NCI-H526 (cell line): ENCODE results near the gene TKTL1.

ENCODE experiments used
- DNase-seq, 2 experiments: peaks; one replicate each; lab custom pipeline; 2025; lab: John Stamatoyannopoulos, UW

The TKTL1 gene

DNA sequence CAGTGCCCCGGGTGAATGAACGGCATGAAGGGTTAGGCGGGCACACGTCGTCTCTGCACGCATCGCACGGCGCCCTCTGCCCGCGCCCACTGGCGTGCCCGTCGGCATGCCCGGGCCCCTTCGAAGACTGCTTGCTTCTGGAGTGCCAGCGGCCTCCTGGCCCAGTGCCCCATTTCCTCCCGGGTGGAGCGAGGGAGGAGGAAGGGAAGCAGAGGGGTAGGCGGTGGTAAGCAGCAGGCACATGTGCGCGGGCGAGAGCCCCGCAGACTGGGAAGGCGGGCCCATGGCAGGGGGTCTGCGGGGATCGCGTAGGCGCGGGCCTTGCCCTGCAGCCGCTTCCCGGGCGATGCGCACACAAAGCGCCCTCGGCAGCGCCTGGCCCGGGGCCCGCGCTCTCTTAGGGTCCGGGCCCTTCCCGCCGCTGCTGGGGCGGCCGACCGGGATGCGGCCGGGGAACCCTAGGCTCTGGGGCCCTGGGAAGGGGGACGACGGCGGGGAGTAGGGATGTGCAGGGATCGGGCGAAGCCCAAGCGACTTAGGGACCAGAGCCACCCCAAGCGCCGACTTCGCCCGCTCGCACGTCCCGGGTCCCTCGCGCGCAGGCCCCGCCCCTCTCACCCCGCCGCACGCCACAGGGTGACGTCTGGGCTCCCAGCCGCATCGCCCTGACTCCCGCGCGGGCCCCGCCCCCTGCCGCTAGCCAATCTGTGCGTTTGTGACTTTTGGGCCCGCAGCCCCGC is 82.6 kb downstream of the TKTL1 start:
- peak in 1 of 2 experiments; percentile 88 for DNase-seq

DNA sequence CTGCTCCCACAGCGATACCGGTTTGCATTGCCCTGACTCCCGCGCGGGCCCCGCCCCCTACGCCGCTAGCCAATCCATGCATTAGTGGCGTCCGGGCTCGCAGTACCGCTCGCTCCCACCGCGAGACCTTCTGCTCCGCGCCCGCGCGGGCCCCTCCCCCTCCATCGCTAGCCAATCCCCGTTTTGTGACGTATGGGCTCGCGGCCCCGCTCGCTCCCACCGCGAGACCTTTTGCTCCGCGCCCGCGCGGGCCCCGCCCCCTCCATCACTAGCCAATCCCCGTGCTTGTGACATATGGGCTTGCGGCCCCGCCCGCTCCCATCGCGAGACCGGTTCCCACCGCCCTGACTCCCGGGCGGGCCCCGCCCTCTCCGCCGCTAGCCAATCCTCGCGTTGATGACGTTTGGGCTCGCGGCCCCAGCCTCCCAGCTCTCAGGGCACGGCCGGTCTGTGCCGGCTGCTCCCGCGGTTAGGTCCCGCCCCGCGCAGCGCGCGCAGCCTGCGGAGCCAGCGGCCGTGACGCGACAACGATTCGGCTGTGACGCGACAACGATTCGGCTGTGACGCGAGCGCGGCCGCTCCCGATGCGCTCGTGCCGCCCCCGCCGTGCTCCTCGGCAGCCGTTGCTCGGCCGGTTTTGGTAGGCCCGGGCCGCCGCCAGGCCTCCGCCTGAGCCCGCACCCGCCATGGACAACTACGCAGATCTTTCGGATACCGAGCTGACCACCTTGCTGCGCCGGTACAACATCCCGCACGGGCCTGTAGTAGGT is 83.4 kb downstream of the TKTL1 start, which contains the start of gene EMD:
EMD (plus strand) TSS at position 497 of the 770 bp plus-strand sequence; CDS start at position 687, 190 bp downstream.
- DNase-seq, result peak; percentile 100

DNA sequence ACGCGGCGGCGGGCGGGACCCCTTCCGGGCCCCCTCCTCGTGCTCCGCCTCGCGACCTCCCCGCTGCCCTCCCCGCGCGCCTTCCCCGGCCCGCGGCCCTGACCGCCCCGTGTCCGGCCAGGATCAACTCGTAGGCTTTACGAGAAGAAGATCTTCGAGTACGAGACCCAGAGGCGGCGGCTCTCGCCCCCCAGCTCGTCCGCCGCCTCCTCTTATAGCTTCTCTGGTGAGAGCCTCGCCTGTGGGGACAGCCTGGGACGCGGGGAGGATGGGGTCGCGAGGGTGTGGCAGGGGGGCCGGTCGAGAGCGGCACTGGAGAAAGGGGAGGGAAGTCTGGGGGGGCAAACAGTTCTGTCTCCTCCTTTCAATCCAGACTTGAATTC is 84.0 kb downstream of the TKTL1 start:
- DNase-seq, result peak in 1 of 2 experiments; percentile 62
